ENCODE data around the gene SCAF11.
A peak's percentile ranks its signal among the peaks of the same experiment; 100 is the strongest.

SCAF11 gene

GRCh38 chr12:45974883-45975282 is 15.5 kb downstream of the SCAF11 start:
- H3K9me3 Mint-ChIP-seq = no peaks in the 10 kb centered on the region
- H3K4me1 Mint-ChIP-seq = peaks cover 90% of the 10 kb centered on the region
- no peak overlapping the region for H3K27ac Mint-ChIP-seq (ENCODE audit: low read depth)
- H3K36me3 Mint-ChIP-seq (ENCODE audit: insufficient read depth) = peaks cover 10% of the 10 kb centered on the region
- no peak overlapping the region for H3K4me3 Mint-ChIP-seq
- H3K27me3 Mint-ChIP-seq = no peaks in the 10 kb centered on the region
- no peak for ATAC-seq (replicated peaks; ENCODE audit: extremely low read depth, poor library complexity, severe bottlenecking)
- no peak for DNase-seq (ENCODE audit: low spot score in 2 of 2)

GRCh38 chr12:45974171-45974719 is 16.1 kb downstream of the SCAF11 start:
- no peak overlapping the region for H3K27ac Mint-ChIP-seq (ENCODE audit: low read depth)
- DNase-seq (ENCODE audit: low spot score in 2 of 2) (no peak), ATAC-seq (replicated peaks; ENCODE audit: extremely low read depth, poor library complexity, severe bottlenecking) (no peak)
- peaks cover 11% of the 10 kb centered on the region for H3K36me3 Mint-ChIP-seq (ENCODE audit: insufficient read depth)
- peaks cover 87% of the 10 kb centered on the region for H3K4me1 Mint-ChIP-seq
- no peaks in the 10 kb centered on the region for H3K27me3 Mint-ChIP-seq
- no peak overlapping the region for H3K4me3 Mint-ChIP-seq
- H3K9me3 Mint-ChIP-seq = no peaks in the 10 kb centered on the region

GRCh38 chr12:45973526-45973925 is 16.8 kb downstream of the SCAF11 start:
- H3K27ac Mint-ChIP-seq (ENCODE audit: low read depth) = no peak overlapping the region
- DNase-seq (ENCODE audit: low spot score in 2 of 2) = no peak
- peaks cover 11% of the 10 kb centered on the region for H3K36me3 Mint-ChIP-seq (ENCODE audit: insufficient read depth)
- no peak for ATAC-seq (replicated peaks; ENCODE audit: extremely low read depth, poor library complexity, severe bottlenecking)
- H3K27me3 Mint-ChIP-seq = no peaks in the 10 kb centered on the region
- H3K9me3 Mint-ChIP-seq = no peaks in the 10 kb centered on the region
- H3K4me3 Mint-ChIP-seq = no peak overlapping the region
- peaks cover 83% of the 10 kb centered on the region for H3K4me1 Mint-ChIP-seq

GRCh38 chr12:45970391-45970790 is 20.0 kb downstream of the SCAF11 start:
- DNase-seq (ENCODE audit: low spot score in 2 of 2) (no peak), ATAC-seq (replicated peaks; ENCODE audit: extremely low read depth, poor library complexity, severe bottlenecking) (no peak)
- Mint-ChIP-seq H3K27me3 (no peaks in the 10 kb centered on the region), H3K9me3 (no peaks in the 10 kb centered on the region), H3K4me1 (peaks cover 66% of the 10 kb centered on the region), H3K4me3 (no peak overlapping the region), H3K27ac (ENCODE audit: low read depth) (no peak overlapping the region), H3K36me3 (ENCODE audit: insufficient read depth) (peaks cover 13% of the 10 kb centered on the region)

- Mint-ChIP-seq H3K4me1 (peaks cover 63% of the 10 kb centered on the region), H3K36me3 (ENCODE audit: insufficient read depth) (peaks cover 19% of the 10 kb centered on the region), H3K27ac (ENCODE audit: low read depth) (no peak overlapping the region), H3K27me3 (no peaks in the 10 kb centered on the region), H3K9me3 (no peaks in the 10 kb centered on the region), H3K4me3 (no peak overlapping the region)
- ATAC-seq (replicated peaks; ENCODE audit: extremely low read depth, poor library complexity, severe bottlenecking) (no peak), DNase-seq (ENCODE audit: low spot score in 2 of 2) (no peak)
Measured at GRCh38 chr12:45969084-45969483, 21.3 kb downstream of the SCAF11 start.

GRCh38 chr12:45966486-45966885 is 23.9 kb downstream of the SCAF11 start:
- no peak for ATAC-seq (replicated peaks; ENCODE audit: extremely low read depth, poor library complexity, severe bottlenecking)
- DNase-seq (ENCODE audit: low spot score in 2 of 2) = no peak
- peaks cover 54% of the 10 kb centered on the region for H3K4me1 Mint-ChIP-seq
- peak overlapping the region; percentile 52 for H3K27ac Mint-ChIP-seq (ENCODE audit: low read depth)
- no peaks in the 10 kb centered on the region for H3K9me3 Mint-ChIP-seq
- peaks cover 33% of the 10 kb centered on the region for H3K36me3 Mint-ChIP-seq (ENCODE audit: insufficient read depth)
- H3K27me3 Mint-ChIP-seq = no peaks in the 10 kb centered on the region
- H3K4me3 Mint-ChIP-seq = no peak overlapping the region

GRCh38 chr12:45962553-45963325 is 27.6 kb downstream of the SCAF11 start:
- Mint-ChIP-seq H3K27ac (ENCODE audit: low read depth) (no peak overlapping the region), H3K27me3 (no peaks in the 10 kb centered on the region), H3K9me3 (no peaks in the 10 kb centered on the region), H3K4me1 (peaks cover 51% of the 10 kb centered on the region), H3K36me3 (ENCODE audit: insufficient read depth) (peaks cover 39% of the 10 kb centered on the region), H3K4me3 (no peak overlapping the region)
- DNase-seq (ENCODE audit: low spot score in 2 of 2) (no peak), ATAC-seq (replicated peaks; ENCODE audit: extremely low read depth, poor library complexity, severe bottlenecking) (no peak)

GRCh38 chr12:45959728-45960127 is 30.6 kb downstream of the SCAF11 start:
- DNase-seq (ENCODE audit: low spot score in 2 of 2) (no peak), ATAC-seq (replicated peaks; ENCODE audit: extremely low read depth, poor library complexity, severe bottlenecking) (no peak)
- Mint-ChIP-seq H3K27ac (ENCODE audit: low read depth) (no peak overlapping the region), H3K4me1 (peaks cover 37% of the 10 kb centered on the region), H3K4me3 (no peak overlapping the region), H3K27me3 (no peaks in the 10 kb centered on the region), H3K9me3 (no peaks in the 10 kb centered on the region), H3K36me3 (ENCODE audit: insufficient read depth) (peaks cover 38% of the 10 kb centered on the region)

- H3K4me3 Mint-ChIP-seq = no peak overlapping the region
- ATAC-seq (replicated peaks; ENCODE audit: extremely low read depth, poor library complexity, severe bottlenecking) (no peak), DNase-seq (ENCODE audit: low spot score in 2 of 2) (no peak)
- H3K36me3 Mint-ChIP-seq (ENCODE audit: insufficient read depth) = peaks cover 39% of the 10 kb centered on the region
- H3K9me3 Mint-ChIP-seq = no peaks in the 10 kb centered on the region
- H3K4me1 Mint-ChIP-seq = peaks cover 34% of the 10 kb centered on the region
- H3K27ac Mint-ChIP-seq (ENCODE audit: low read depth) = no peak overlapping the region
- H3K27me3 Mint-ChIP-seq = no peaks in the 10 kb centered on the region
Measured at GRCh38 chr12:45959025-45959424, 31.3 kb downstream of the SCAF11 start.

GRCh38 chr12:45948546-45948945 is 41.8 kb downstream of the SCAF11 start:
- Mint-ChIP-seq H3K9me3 (no peaks in the 10 kb centered on the region), H3K4me3 (no peak overlapping the region), H3K27ac (ENCODE audit: low read depth) (no peak overlapping the region), H3K4me1 (no peaks in the 10 kb centered on the region), H3K27me3 (no peaks in the 10 kb centered on the region), H3K36me3 (ENCODE audit: insufficient read depth) (peaks cover 37% of the 10 kb centered on the region)
- no peak for DNase-seq (ENCODE audit: low spot score in 2 of 2)
- no peak for ATAC-seq (replicated peaks; ENCODE audit: extremely low read depth, poor library complexity, severe bottlenecking)

GRCh38 chr12:45946435-45946834 is 43.9 kb downstream of the SCAF11 start:
- no peak overlapping the region for H3K4me3 Mint-ChIP-seq
- peaks cover 13% of the 10 kb centered on the region for H3K4me1 Mint-ChIP-seq
- H3K9me3 Mint-ChIP-seq = no peaks in the 10 kb centered on the region
- no peak overlapping the region for H3K27ac Mint-ChIP-seq (ENCODE audit: low read depth)
- H3K27me3 Mint-ChIP-seq = no peaks in the 10 kb centered on the region
- no peak for DNase-seq (ENCODE audit: low spot score in 2 of 2)
- ATAC-seq (replicated peaks; ENCODE audit: extremely low read depth, poor library complexity, severe bottlenecking) = no peak
- peaks cover 46% of the 10 kb centered on the region for H3K36me3 Mint-ChIP-seq (ENCODE audit: insufficient read depth)

- Mint-ChIP-seq H3K36me3 (ENCODE audit: insufficient read depth) (peaks cover 44% of the 10 kb centered on the region), H3K9me3 (no peaks in the 10 kb centered on the region), H3K27ac (ENCODE audit: low read depth) (no peak overlapping the region), H3K4me1 (peaks cover 16% of the 10 kb centered on the region), H3K4me3 (no peak overlapping the region), H3K27me3 (no peaks in the 10 kb centered on the region)
- ATAC-seq (replicated peaks; ENCODE audit: extremely low read depth, poor library complexity, severe bottlenecking) (no peak), DNase-seq (ENCODE audit: low spot score in 2 of 2) (no peak)
Measured at GRCh38 chr12:45944771-45945170, 45.6 kb downstream of the SCAF11 start.

GRCh38 chr12:45939759-45940158 is 50.6 kb downstream of the SCAF11 start:
- no peaks in the 10 kb centered on the region for H3K9me3 Mint-ChIP-seq
- peaks cover 28% of the 10 kb centered on the region for H3K36me3 Mint-ChIP-seq (ENCODE audit: insufficient read depth)
- peaks cover 31% of the 10 kb centered on the region for H3K4me1 Mint-ChIP-seq
- no peak for DNase-seq (ENCODE audit: low spot score in 2 of 2)
- H3K27ac Mint-ChIP-seq (ENCODE audit: low read depth) = no peak overlapping the region
- no peak overlapping the region for H3K4me3 Mint-ChIP-seq
- ATAC-seq (replicated peaks; ENCODE audit: extremely low read depth, poor library complexity, severe bottlenecking) = no peak
- H3K27me3 Mint-ChIP-seq = no peaks in the 10 kb centered on the region
